SK-N-SH (cell line): ENCODE data around the gene ZNF227. TPM values are rescaled to one million over a fixed set of nuclear protein-coding genes. Genes with fewer than 3 reads are reported as not detected.

ENCODE experiments used
- CTCF ChIA-PET: fragments of 300-600, 350-600 bp; formaldehyde crosslinking; extraction: SDS; loops from one replicate; lab custom pipeline; 2021; lab: Yijun Ruan, JAX
- POLR2A ChIA-PET: fragments of 350-600 bp; sonication (Branson Sonifier 250); formaldehyde crosslinking; extraction: SDS; loops from one replicate; lab custom pipeline; 2020; ENCODE audit warnings: antibody characterized with exemption, inconsistent platforms; lab: Yijun Ruan, JAX
- DNase-seq: peaks from one replicate; pipeline ENCODE4 v3.0.0; 2012
- H2AFZ ChIP-seq: fragments of 200-600 bp; sonication (generic); 2 replicates; pipeline ENCODE4 v1.8.1; 2016; ENCODE audit warnings: antibody characterized with exemption, mild to moderate bottlenecking, low read depth
- H3F3A ChIP-seq: fragments of 200-600 bp; sonication (generic); replicated peaks from 2 replicates; pipeline ENCODE3; 2016; ENCODE audit warnings: antibody characterized with exemption, mild to moderate bottlenecking; ENCODE audit not compliant: insufficient read depth
- H3K27ac ChIP-seq, 2 experiments: fragments of 200-500 bp in 1 of 2; fragments of 200-600 bp in 1 of 2; sonication (Bioruptor generic) in 1 of 2; sonication (generic), shearing (Covaris generic) in 1 of 2; 2 replicates each; pipeline versions ENCODE4 v1.5.1 to v1.6.1; 2014 to 2016; ENCODE audit warnings: low read depth in 2 of 2, inconsistent platforms in 1 of 2, low read length in 1 of 2, mild to moderate bottlenecking in 1 of 2, mixed read lengths in 1 of 2
- H3K27me3 ChIP-seq: fragments of 200-600 bp; sonication (generic), shearing (Covaris generic); 2 replicates; pipeline ENCODE4 v1.6.1; 2016; ENCODE audit warnings: mixed run types; ENCODE audit not compliant: insufficient read depth
- H3K36me3 ChIP-seq, 2 experiments: fragments of 200-500 bp in 1 of 2; fragments of 200-600 bp in 1 of 2; sonication (Bioruptor generic) in 1 of 2; sonication (generic) in 1 of 2; replicated peaks in 1 of 2; 2 replicates each; pipeline versions ENCODE3 to v1.5.1; 2014 to 2016; ENCODE audit warnings: low read length in 1 of 2, mild to moderate bottlenecking in 1 of 2; ENCODE audit not compliant: insufficient read depth in 2 of 2, control insufficient read depth in 1 of 2
- H3K4me1 ChIP-seq, 2 experiments: fragments of 200-500 bp in 1 of 2; fragments of 200-600 bp in 1 of 2; sonication (Bioruptor generic) in 1 of 2; sonication (generic), shearing (Covaris generic) in 1 of 2; 2 replicates each; pipeline versions ENCODE4 v1.5.1 to v1.6.1; 2014 to 2016; ENCODE audit warnings: low read depth in 1 of 2, low read length in 1 of 2, mixed run types in 1 of 2; ENCODE audit not compliant: insufficient read depth in 2 of 2, control insufficient read depth in 1 of 2
- H3K4me2 ChIP-seq: fragments of 200-600 bp; sonication (generic), shearing (Covaris generic); 2 replicates; pipeline ENCODE4 v1.6.1; 2017; ENCODE audit warnings: mixed run types
- H3K4me3 ChIP-seq, 2 experiments: fragments of 200-500 bp in 1 of 2; fragments of 200-600 bp in 1 of 2; sonication (Bioruptor generic) in 1 of 2; sonication (generic), shearing (Covaris generic) in 1 of 2; 2 replicates each; pipeline versions ENCODE4 v1.5.1 to v1.8.1; 2014 to 2016; ENCODE audit warnings: low read depth in 2 of 2, inconsistent platforms in 1 of 2, low read length in 1 of 2, mild to moderate bottlenecking in 1 of 2, mixed read lengths in 1 of 2, moderate library complexity in 1 of 2
- H3K79me2 ChIP-seq: fragments of 200-600 bp; sonication (generic); 2 replicates; pipeline ENCODE4 v1.8.1; 2017; ENCODE audit warnings: mild to moderate bottlenecking; ENCODE audit not compliant: insufficient read depth
- H3K9ac ChIP-seq: fragments of 200-600 bp; sonication (generic); 2 replicates; pipeline ENCODE4 v1.6.1; 2017; ENCODE audit warnings: mixed run types
- H3K9me2 ChIP-seq: fragments of 200-600 bp; sonication (generic); 2 replicates; pipeline ENCODE4 v1.6.1; 2017; ENCODE audit warnings: mixed run types
- H3K9me3 ChIP-seq: fragments of 200-600 bp; sonication (generic); 2 replicates; pipeline ENCODE4 v1.6.1; 2017; ENCODE audit warnings: mixed run types, mild to moderate bottlenecking, moderate library complexity
- H4K20me1 ChIP-seq: fragments of 200-600 bp; sonication (generic); 2 replicates; pipeline ENCODE4 v1.6.1; 2017; ENCODE audit warnings: mild to moderate bottlenecking, mixed run types; ENCODE audit not compliant: insufficient read depth
- CHD2 ChIP-seq: fragments of 150-350 bp; IDR thresholded peaks from 2 replicates; pipeline ENCODE4 v1.6.1; 2018; ENCODE audit warnings: low read length; ENCODE audit not compliant: partially characterized antibody
- CTCF ChIP-seq: fragments of 200-600 bp; sonication (generic); IDR thresholded peaks from 2 replicates; pipeline ENCODE4 v1.6.1; 2017; ENCODE audit warnings: antibody characterized with exemption, mild to moderate bottlenecking, moderate library complexity
- ELF1 ChIP-seq: IDR thresholded peaks from 2 replicates; pipeline ENCODE4 v1.4.0; 2012
- EP300 ChIP-seq, 2 experiments: IDR thresholded peaks; 2 replicates each; pipeline versions ENCODE4 v1.4.0 to v1.6.1; 2012; ENCODE audit warnings: borderline replicate concordance in 1 of 2, low read depth in 1 of 2, low read length in 1 of 2
- FOSL2 ChIP-seq: IDR thresholded peaks from 2 replicates; pipeline ENCODE4 v1.4.0; 2012; ENCODE audit warnings: low read depth, mild to moderate bottlenecking, moderate library complexity, borderline replicate concordance
- FOXJ3 ChIP-seq: sonication (generic); formaldehyde crosslinking; IDR thresholded peaks from 2 replicates; pipeline ENCODE4 v1.5.1; 2020; ENCODE audit warnings: mild to moderate bottlenecking, missing genetic modification reagents
- GABPA ChIP-seq: IDR thresholded peaks from 2 replicates; pipeline ENCODE4 v1.4.0; 2012; ENCODE audit warnings: low read depth, mild to moderate bottlenecking
- IRF3 ChIP-seq: fragments of 150-350 bp; IDR thresholded peaks from 2 replicates; pipeline ENCODE4 v1.6.1; 2016; ENCODE audit warnings: mild to moderate bottlenecking, low read depth, low read length
- JUND ChIP-seq: IDR thresholded peaks from 2 replicates; pipeline ENCODE4 v1.4.0; 2012
- MAX ChIP-seq: IDR thresholded peaks from 2 replicates; pipeline ENCODE4 v1.4.0; 2012; ENCODE audit warnings: low read depth
- MXI1 ChIP-seq: IDR thresholded peaks from 2 replicates; pipeline ENCODE4 v1.6.1; 2012; ENCODE audit warnings: mild to moderate bottlenecking, low read depth, low read length, improper control_type of control experiment
- PBX3 ChIP-seq: IDR thresholded peaks from 2 replicates; pipeline ENCODE4; 2012
- POLR2AphosphoS5 ChIP-seq: IDR thresholded peaks from 2 replicates; pipeline ENCODE4 v1.6.1; 2012; ENCODE audit warnings: low read depth, low read length
- RAD21 ChIP-seq: IDR thresholded peaks from 2 replicates; pipeline ENCODE4 v1.6.1; 2012; ENCODE audit warnings: mild to moderate bottlenecking, low read length
- RCOR1 ChIP-seq: fragments of 150-350 bp; IDR thresholded peaks from 2 replicates; pipeline ENCODE4 v1.6.1; 2017; ENCODE audit warnings: antibody characterized with exemption, low read length
- REST ChIP-seq: IDR thresholded peaks from 2 replicates; pipeline ENCODE4 v1.6.1; 2012; ENCODE audit warnings: mild to moderate bottlenecking, low read depth, low read length, moderate library complexity
- RFX5 ChIP-seq: IDR thresholded peaks from 2 replicates; pipeline ENCODE4 v1.6.1; 2012; ENCODE audit warnings: mild to moderate bottlenecking, improper control_type of control experiment, low read length
- RXRA ChIP-seq: IDR thresholded peaks from 2 replicates; pipeline ENCODE4 v1.4.0; 2012; ENCODE audit warnings: low read depth, mild to moderate bottlenecking, borderline replicate concordance
- TAF1 ChIP-seq: IDR thresholded peaks from 2 replicates; pipeline ENCODE4 v1.6.1; 2012; ENCODE audit warnings: low read depth, mild to moderate bottlenecking, low read length, moderate library complexity, borderline replicate concordance
- TCF12 ChIP-seq: IDR thresholded peaks from 2 replicates; pipeline ENCODE4 v1.4.0; 2012
- TEAD4 ChIP-seq: IDR thresholded peaks from 2 replicates; pipeline ENCODE4 v1.4.0; 2012; ENCODE audit warnings: mild to moderate bottlenecking, borderline replicate concordance; ENCODE audit not compliant: insufficient read depth
- YY1 ChIP-seq: IDR thresholded peaks from 2 replicates; pipeline ENCODE4 v1.4.0; 2012; ENCODE audit warnings: low read depth, mild to moderate bottlenecking
- ZBTB33 ChIP-seq: IDR thresholded peaks from 2 replicates; pipeline ENCODE4 v1.4.0; 2012; ENCODE audit warnings: low read depth, borderline replicate concordance
- WGBS: methylation state at CpG from one replicate; pipeline ENCODE4 v1.1.6; 2017; ENCODE audit warnings: low lambda C conversion rate; 5-methylcytosine and 5-hydroxymethylcytosine counted together
- polyA plus RNA-seq, 3 experiments: library from polyadenylated mRNA; depleted of rRNA; stranded (reverse); fragments of >200 nt; gene quantifications; 2 replicates each; pipeline ENCODE4 v1.2.3, GENCODE V29; 2012

Gene ZNF227
- polyA plus RNA-seq (2012; rRNA removed), result 8.3 and 9.1 TPM in 2 replicates
- polyA plus RNA-seq (2012; cell fraction: cytosol; rRNA removed), result 10.0 and 10.4 TPM in 2 replicates
- polyA plus RNA-seq (2012; cell fraction: nucleus; rRNA removed), result 5.9 and 10.8 TPM in 2 replicates

GRCh38 chr19:44212250-44212865, at the start of gene ZNF227:
Gene ZNF227, plus strand, starts transcription at chr19:44212532. Its CDS starts 5,261 bp downstream, at chr19:44217793.
- peak within 1 kb of the TSS; percentile 79 for H3K9ac ChIP-seq
- under 1% methylated on average over 37 of the region's 37 CpGs for WGBS
- CTCF ChIA-PET, result interaction anchor here (0.6 kb wide), 1 partner anchor 98 kb away, joined by 3 read pairs; no protein-coding TSS in a partner anchor
- TF ChIP-seq MAX (peak; percentile 76), TAF1 (peak; percentile 76), FOSL2 (peak; percentile 66), RCOR1 (0 out of 2 replicates have a peak, but pooled peaks have one; percentile 37), IRF3 (no peak), RFX5 (0 out of 2 replicates have a peak, but pooled peaks have one; percentile 12), POLR2AphosphoS5 (peak; percentile 68), REST (peak; percentile 22; the same call in 1 of the 2 replicates), CHD2 (peak; percentile 93), JUND (no peak; the same call in none of the 2 replicates), EP300 (IDR thresholded peaks at IDR 0.05; ENCODE audit: borderline replicate concordance in 1 of 2, low read depth in 1 of 2, low read length in 1 of 2) (no peak; a peak in 1 of 4 replicates), FOXJ3 (CRISPR knock-in tag) (no peak), GABPA (peak; percentile 95), TCF12 (peak; percentile 29; the same call in 1 of the 2 replicates), ELF1 (peak; percentile 89), TEAD4 (no peak), CTCF (no peak), YY1 (peak; percentile 88), PBX3 (no peak), RXRA (no peak), RAD21 (no peak), ZBTB33 (peak; percentile 10; the same call in 1 of the 2 replicates), MXI1 (peak; percentile 19; the same call in 1 of the 2 replicates)

More at GRCh38 chr19:44212250-44212865, at the start of gene ZNF227:
- Histone ChIP-seq H3K4me1 (peaks cover 0 to 4% of the 10 kb centered on the region in 2 experiments; a peak in 3 of 4 replicates), H4K20me1 (no peaks in the 10 kb centered on the region), H3K27me3 (no peaks in the 10 kb centered on the region), H3K9me2 (no peaks in the 10 kb centered on the region), H3K4me2 (peak within 1 kb of the TSS; percentile 80), H3F3A (peaks cover 26% of the 10 kb centered on the region), H3K9me3 (no peaks in the 10 kb centered on the region), H3K36me3 (peaks cover 15 to 34% of the 10 kb centered on the region in 2 experiments), H3K27ac (peak within 1 kb of the TSS; percentile 63 to 91), H3K79me2 (peaks cover 44% of the 10 kb centered on the region), H2AFZ (peak within 1 kb of the TSS; percentile 99), H3K4me3 (peak within 1 kb of the TSS; percentile 69 to 89)
- POLR2A ChIA-PET, result interaction anchor here (0.6 to 1.9 kb wide), 6 partner anchors 47 to 405 kb away, joined by 3 to 15 read pairs (median 4); partner anchors contain the start of genes ZNF225, ZNF226, ZNF233 and ZNF235
- peak; percentile 87 for DNase-seq
